T-helper 17 cell (primary cell): ENCODE measurements around the gene GDI2. TPM values are rescaled to one million over a fixed set of nuclear protein-coding genes. Genes with fewer than 3 reads are reported as not detected.

Experiments used
- ATAC-seq: fragments of 150-1000 bp; cut with Tn5 transposase; 2 replicates; pipeline ENCODE4 v1.10.0; 2021; ENCODE audit warnings: mild to moderate bottlenecking, moderate library complexity
- DNase-seq, 3 donors: peaks; one replicate each; pipeline versions ENCODE4 v3.0.0 to v3.0.0-alpha.2; 2020 to 2021
- H3K9me3 ChIP-seq: one replicate; pipeline ENCODE4 v1.7.0; 2013; ENCODE audit warnings: low read length, mild to moderate bottlenecking; ENCODE audit not compliant: control insufficient read depth, poor library complexity, severe bottlenecking
- H3K27ac Mint-ChIP-seq: one replicate; pipeline ENCODE4 v1.8.0; 2022; ENCODE audit warnings: mild to moderate bottlenecking, moderate library complexity, mixed read lengths
- H3K27me3 Mint-ChIP-seq: one replicate; pipeline ENCODE4 v1.8.0; 2022; ENCODE audit warnings: mixed read lengths
- H3K36me3 Mint-ChIP-seq: one replicate; pipeline ENCODE4 v1.8.0; 2022; ENCODE audit warnings: low read depth, mixed read lengths
- H3K4me1 Mint-ChIP-seq: one replicate; pipeline ENCODE4 v1.8.0; 2022; ENCODE audit warnings: mild to moderate bottlenecking, mixed read lengths
- H3K4me3 Mint-ChIP-seq: one replicate; pipeline ENCODE4 v1.8.0; 2022; ENCODE audit warnings: mild to moderate bottlenecking, moderate library complexity, mixed read lengths
- total RNA-seq, 4 donors: library from RNA in 2 of 4; stranded (reverse) in 2 of 4; gene quantifications; one replicate each; pipeline ENCODE4 v1.2.3 and lab custom pipeline; 2022 to 2026

The GDI2 gene
- total RNA-seq, 2 donors from 2014 or later: 95.5 to 109 TPM

GRCh38 chr10:5764422-5765297, 48.6 kb downstream of the GDI2 start:
- no peak for ATAC-seq

GRCh38 chr10:5762531-5762930, 50.7 kb downstream of the GDI2 start:
- no peaks in the 10 kb centered on the region for H3K9me3 ChIP-seq
- no peak for ATAC-seq
- Mint-ChIP-seq H3K27me3 (no peaks in the 10 kb centered on the region), H3K4me3 (no peak overlapping the region), H3K4me1 (peaks cover 5% of the 10 kb centered on the region), H3K27ac (no peak overlapping the region), H3K36me3 (peaks cover 12% of the 10 kb centered on the region)
- DNase-seq: no peak

More at GRCh38 chr10:5764422-5765297, 48.6 kb downstream of the GDI2 start:
- Mint-ChIP-seq H3K27me3 (no peaks in the 10 kb centered on the region), H3K4me1 (peaks cover 2% of the 10 kb centered on the region), H3K27ac (peak overlapping the region; percentile 70), H3K4me3 (no peak overlapping the region), H3K36me3 (peaks cover 10% of the 10 kb centered on the region)
- no peak for DNase-seq
- H3K9me3 ChIP-seq: no peaks in the 10 kb centered on the region

- no peak for DNase-seq
- Mint-ChIP-seq H3K4me3 (no peak overlapping the region), H3K27ac (peak overlapping the region; percentile 65), H3K27me3 (no peaks in the 10 kb centered on the region), H3K36me3 (peaks cover 12% of the 10 kb centered on the region), H3K4me1 (peaks cover 6% of the 10 kb centered on the region)
- H3K9me3 ChIP-seq: no peaks in the 10 kb centered on the region
- ATAC-seq: no peak
Measured at GRCh38 chr10:5761220-5761619, 52.0 kb downstream of the GDI2 start.

GRCh38 chr10:5760515-5760914, 52.7 kb downstream of the GDI2 start:
- ATAC-seq (no peak), DNase-seq (no peak)
- Mint-ChIP-seq H3K4me3 (no peak overlapping the region), H3K27me3 (no peaks in the 10 kb centered on the region), H3K27ac (peak overlapping the region; percentile 83), H3K36me3 (peaks cover 7% of the 10 kb centered on the region), H3K4me1 (peaks cover 6% of the 10 kb centered on the region)
- no peaks in the 10 kb centered on the region for H3K9me3 ChIP-seq

GRCh38 chr10:5758927-5759326, 54.3 kb downstream of the GDI2 start:
- peak overlapping the region; percentile 83 for H3K27ac Mint-ChIP-seq
- H3K36me3 Mint-ChIP-seq: peaks cover 7% of the 10 kb centered on the region

GRCh38 chr10:5757766-5758517, 55.3 kb downstream of the GDI2 start:
- no peak overlapping the region for H3K4me3 Mint-ChIP-seq
- DNase-seq (no peak), ATAC-seq (no peak)
- H3K9me3 ChIP-seq: no peaks in the 10 kb centered on the region
- peak overlapping the region; percentile 83 for H3K27ac Mint-ChIP-seq
- H3K27me3 Mint-ChIP-seq: no peaks in the 10 kb centered on the region
- peaks cover 7% of the 10 kb centered on the region for H3K36me3 Mint-ChIP-seq
- peaks cover 12% of the 10 kb centered on the region for H3K4me1 Mint-ChIP-seq

More at GRCh38 chr10:5758927-5759326, 54.3 kb downstream of the GDI2 start:
- no peaks in the 10 kb centered on the region for H3K9me3 ChIP-seq
- H3K4me3 Mint-ChIP-seq: no peak overlapping the region
- no peaks in the 10 kb centered on the region for H3K27me3 Mint-ChIP-seq
- peaks cover 6% of the 10 kb centered on the region for H3K4me1 Mint-ChIP-seq
- ATAC-seq (no peak), DNase-seq (no peak)

- Mint-ChIP-seq H3K27me3 (no peaks in the 10 kb centered on the region), H3K4me1 (peaks cover 20% of the 10 kb centered on the region), H3K4me3 (no peak overlapping the region), H3K27ac (peak overlapping the region; percentile 73), H3K36me3 (no peaks in the 10 kb centered on the region)
- no peaks in the 10 kb centered on the region for H3K9me3 ChIP-seq
- DNase-seq (no peak), ATAC-seq (no peak)
Measured at GRCh38 chr10:5752301-5752871, 60.8 kb downstream of the GDI2 start.

- ATAC-seq: no peak
- H3K27ac Mint-ChIP-seq: peak overlapping the region; percentile 73
Measured at GRCh38 chr10:5751601-5752253, 61.5 kb downstream of the GDI2 start.

GRCh38 chr10:5748394-5748803, 64.8 kb downstream of the GDI2 start:
- ATAC-seq (no peak), DNase-seq (no peak)
- H3K4me3 Mint-ChIP-seq: no peak overlapping the region
- no peaks in the 10 kb centered on the region for H3K27me3 Mint-ChIP-seq
- H3K4me1 Mint-ChIP-seq: peaks cover 18% of the 10 kb centered on the region
- peaks cover 8% of the 10 kb centered on the region for H3K36me3 Mint-ChIP-seq
- H3K9me3 ChIP-seq: no peaks in the 10 kb centered on the region
- no peak overlapping the region for H3K27ac Mint-ChIP-seq

More at GRCh38 chr10:5751601-5752253, 61.5 kb downstream of the GDI2 start:
- Mint-ChIP-seq H3K4me1 (peaks cover 25% of the 10 kb centered on the region), H3K27me3 (no peaks in the 10 kb centered on the region), H3K36me3 (peaks cover 5% of the 10 kb centered on the region), H3K4me3 (no peak overlapping the region)
- DNase-seq: no peak
- no peaks in the 10 kb centered on the region for H3K9me3 ChIP-seq

- Mint-ChIP-seq H3K27ac (no peak overlapping the region), H3K4me3 (no peak overlapping the region), H3K36me3 (peaks cover 8% of the 10 kb centered on the region), H3K4me1 (peaks cover 12% of the 10 kb centered on the region), H3K27me3 (no peaks in the 10 kb centered on the region)
- DNase-seq (no peak), ATAC-seq (no peak)
- no peaks in the 10 kb centered on the region for H3K9me3 ChIP-seq
Measured at GRCh38 chr10:5746197-5746596, 67.0 kb downstream of the GDI2 start.

GRCh38 chr10:5744849-5745248, 68.4 kb downstream of the GDI2 start:
- no peak overlapping the region for H3K27ac Mint-ChIP-seq
- H3K9me3 ChIP-seq: no peaks in the 10 kb centered on the region
- ATAC-seq: no peak
- peaks cover 18% of the 10 kb centered on the region for H3K4me1 Mint-ChIP-seq
- H3K4me3 Mint-ChIP-seq: no peak overlapping the region
- no peak for DNase-seq
- no peaks in the 10 kb centered on the region for H3K27me3 Mint-ChIP-seq
- H3K36me3 Mint-ChIP-seq: peaks cover 11% of the 10 kb centered on the region

GRCh38 chr10:5743736-5744135, 69.5 kb downstream of the GDI2 start:
- no peak for DNase-seq
- peaks cover 11% of the 10 kb centered on the region for H3K36me3 Mint-ChIP-seq
- H3K4me1 Mint-ChIP-seq: peaks cover 18% of the 10 kb centered on the region
- no peak for ATAC-seq
- H3K9me3 ChIP-seq: no peaks in the 10 kb centered on the region
- H3K27me3 Mint-ChIP-seq: no peaks in the 10 kb centered on the region
- H3K4me3 Mint-ChIP-seq: no peak overlapping the region
- no peak overlapping the region for H3K27ac Mint-ChIP-seq

- DNase-seq: no peak
- Mint-ChIP-seq H3K36me3 (peaks cover 9% of the 10 kb centered on the region), H3K27me3 (no peaks in the 10 kb centered on the region), H3K4me3 (no peak overlapping the region), H3K27ac (no peak overlapping the region), H3K4me1 (peaks cover 18% of the 10 kb centered on the region)
- H3K9me3 ChIP-seq: no peaks in the 10 kb centered on the region
- no peak for ATAC-seq
Measured at GRCh38 chr10:5742116-5742515, 71.1 kb downstream of the GDI2 start.
